Activated naive CD8-positive, alpha-beta T cell treated with anti-CD3 and anti-CD28 coated beads, Interleukin-2, amount 50 U/mL, for 24 hours (primary cell): ENCODE measurements around the gene MORC3.
A peak's percentile ranks its signal among the peaks of the same experiment; 100 is the strongest.
"Not testable (repeated sequence)": the region's sequence is repeated elsewhere in the genome, so short reads cannot be mapped to it uniquely, and the experiment has no call there.

Experiments
- ATAC-seq: fragments of 150-1000 bp; cut with Tn5 transposase; one replicate; pipeline ENCODE4 v1.10.0; 2021
- DNase-seq: peaks from one replicate; pipeline ENCODE4 v3.0.0; 2021
- H3K27ac Mint-ChIP-seq: one replicate; pipeline ENCODE4 v1.8.0; 2021; ENCODE audit warnings: mild to moderate bottlenecking, mixed read lengths
- H3K27me3 Mint-ChIP-seq: one replicate; pipeline ENCODE4 v1.8.0; 2021; ENCODE audit warnings: mixed read lengths
- H3K36me3 Mint-ChIP-seq: one replicate; pipeline ENCODE4 v1.8.0; 2021; ENCODE audit warnings: low read depth, mixed read lengths
- H3K4me1 Mint-ChIP-seq: one replicate; pipeline ENCODE4 v1.8.0; 2021; ENCODE audit warnings: mixed read lengths
- H3K4me3 Mint-ChIP-seq: one replicate; pipeline ENCODE4 v1.8.0; 2021; ENCODE audit warnings: mild to moderate bottlenecking, moderate library complexity, mixed read lengths
- H3K9me3 Mint-ChIP-seq: one replicate; pipeline ENCODE4 v1.8.0; 2021; ENCODE audit warnings: mixed read lengths

The MORC3 gene, protein sequence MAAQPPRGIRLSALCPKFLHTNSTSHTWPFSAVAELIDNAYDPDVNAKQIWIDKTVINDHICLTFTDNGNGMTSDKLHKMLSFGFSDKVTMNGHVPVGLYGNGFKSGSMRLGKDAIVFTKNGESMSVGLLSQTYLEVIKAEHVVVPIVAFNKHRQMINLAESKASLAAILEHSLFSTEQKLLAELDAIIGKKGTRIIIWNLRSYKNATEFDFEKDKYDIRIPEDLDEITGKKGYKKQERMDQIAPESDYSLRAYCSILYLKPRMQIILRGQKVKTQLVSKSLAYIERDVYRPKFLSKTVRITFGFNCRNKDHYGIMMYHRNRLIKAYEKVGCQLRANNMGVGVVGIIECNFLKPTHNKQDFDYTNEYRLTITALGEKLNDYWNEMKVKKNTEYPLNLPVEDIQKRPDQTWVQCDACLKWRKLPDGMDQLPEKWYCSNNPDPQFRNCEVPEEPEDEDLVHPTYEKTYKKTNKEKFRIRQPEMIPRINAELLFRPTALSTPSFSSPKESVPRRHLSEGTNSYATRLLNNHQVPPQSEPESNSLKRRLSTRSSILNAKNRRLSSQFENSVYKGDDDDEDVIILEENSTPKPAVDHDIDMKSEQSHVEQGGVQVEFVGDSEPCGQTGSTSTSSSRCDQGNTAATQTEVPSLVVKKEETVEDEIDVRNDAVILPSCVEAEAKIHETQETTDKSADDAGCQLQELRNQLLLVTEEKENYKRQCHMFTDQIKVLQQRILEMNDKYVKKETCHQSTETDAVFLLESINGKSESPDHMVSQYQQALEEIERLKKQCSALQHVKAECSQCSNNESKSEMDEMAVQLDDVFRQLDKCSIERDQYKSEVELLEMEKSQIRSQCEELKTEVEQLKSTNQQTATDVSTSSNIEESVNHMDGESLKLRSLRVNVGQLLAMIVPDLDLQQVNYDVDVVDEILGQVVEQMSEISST

DNA sequence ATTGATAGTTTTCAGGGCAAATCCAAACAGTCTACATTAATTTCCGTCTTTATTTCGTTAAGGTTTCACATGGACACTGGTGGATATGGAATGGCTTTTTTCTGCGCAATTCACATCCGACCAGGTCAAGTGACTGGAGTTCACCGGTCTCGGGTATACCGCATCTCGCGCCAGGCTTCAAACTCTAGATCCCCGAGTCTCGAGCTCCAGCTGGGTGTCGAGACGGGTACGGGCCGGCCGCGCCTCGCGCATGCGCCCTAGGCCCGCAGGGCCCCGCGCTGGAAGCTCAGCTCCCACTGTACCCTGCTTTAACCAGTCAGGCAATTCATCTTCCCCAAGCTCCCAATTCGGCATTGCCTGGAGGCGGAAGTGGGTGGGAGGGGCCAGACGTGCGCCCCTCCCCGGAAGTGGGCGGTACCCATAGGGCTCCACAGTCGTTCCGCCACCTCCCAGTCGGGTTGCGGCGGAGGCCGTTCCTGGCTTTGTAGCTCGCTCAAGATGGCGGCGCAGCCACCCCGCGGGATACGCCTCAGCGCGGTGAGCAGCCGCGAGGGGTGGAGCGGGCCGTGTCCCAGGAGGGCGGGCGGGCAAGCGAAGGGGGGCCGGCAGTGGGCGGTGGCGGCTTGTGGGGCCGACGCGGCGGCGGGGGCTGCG lies at the start of gene MORC3:
MORC3 (plus strand) TSS at position 431 of the 654 bp plus-strand sequence; CDS start at position 499, 68 bp downstream.
- H3K27me3 Mint-ChIP-seq, result no peaks in the 10 kb centered on the region
- ATAC-seq (peak; percentile 88), DNase-seq (peak; percentile 99)
- peaks cover 17% of the 10 kb centered on the region for H3K36me3 Mint-ChIP-seq
- peak within 1 kb of the TSS; percentile 94 for H3K4me3 Mint-ChIP-seq
- H3K27ac Mint-ChIP-seq, result peak within 1 kb of the TSS; percentile 97
- peaks cover 4% of the 10 kb centered on the region for H3K9me3 Mint-ChIP-seq
- peaks cover 44% of the 10 kb centered on the region for H3K4me1 Mint-ChIP-seq

DNA sequence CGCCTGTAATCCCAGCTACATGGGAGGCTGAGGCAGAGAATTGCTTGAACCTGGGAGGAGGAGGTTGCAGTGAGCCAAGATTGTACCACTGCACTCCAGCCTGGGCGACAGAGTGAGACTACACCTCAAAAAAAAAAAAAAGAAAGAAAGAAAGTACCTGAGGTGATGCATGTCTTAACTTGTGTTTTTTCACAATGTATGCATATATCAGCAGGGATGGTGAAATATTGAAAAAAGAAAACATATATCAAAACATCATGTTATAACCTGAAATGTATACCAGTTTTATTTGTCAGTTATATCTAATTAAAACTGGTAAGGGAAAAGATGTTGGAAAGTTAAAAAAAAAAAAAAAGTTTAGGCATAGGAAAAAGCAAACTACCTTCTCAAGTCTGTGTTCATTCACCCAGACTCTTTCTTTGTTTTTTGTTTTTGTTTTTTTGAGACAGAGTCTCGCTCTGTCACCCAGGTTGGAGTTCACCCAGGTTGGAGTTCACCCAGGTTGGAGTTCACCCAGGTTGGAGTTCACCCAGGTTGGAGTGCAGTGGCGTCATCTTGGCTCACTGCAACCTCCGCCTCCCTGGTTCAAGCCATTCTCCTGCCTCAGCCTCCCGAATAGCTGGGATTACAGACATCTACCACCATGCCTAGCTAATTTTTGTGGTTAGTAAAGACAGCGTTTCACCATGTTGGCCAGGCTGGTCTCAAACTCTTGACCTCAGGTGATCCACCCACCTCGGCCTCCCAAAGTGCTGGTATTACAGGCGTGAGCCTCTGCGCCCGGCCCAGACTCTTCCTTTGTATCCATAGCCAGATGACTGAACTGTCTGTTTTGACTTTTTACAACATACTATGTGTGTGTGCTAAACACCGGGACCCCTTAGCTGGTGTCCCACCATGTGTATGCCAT lies 49.0 kb upstream of the MORC3 start:
- not testable (repeated sequence) for H3K27ac Mint-ChIP-seq

DNA sequence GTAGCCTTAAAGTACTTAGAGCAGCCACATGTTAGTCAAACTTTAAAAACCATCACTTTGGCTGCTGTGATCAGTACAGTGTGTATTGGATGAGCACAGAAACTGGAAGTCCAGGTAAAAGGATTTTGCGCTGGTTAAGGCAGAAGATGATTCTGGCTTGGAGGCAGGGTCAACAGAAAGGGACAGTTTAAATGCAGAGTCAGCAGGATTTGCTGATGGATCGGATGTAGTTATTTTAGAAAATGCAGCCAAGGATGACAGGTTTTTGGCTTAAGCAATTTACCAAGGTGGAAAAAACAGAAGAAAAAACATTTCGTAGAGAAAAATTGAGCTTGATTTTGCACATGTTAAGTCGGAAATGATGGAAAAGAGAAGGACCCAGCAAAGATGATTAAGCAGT lies 45.9 kb upstream of the MORC3 start:
- H3K27ac Mint-ChIP-seq, result no peak overlapping the region
- DNase-seq, result no peak
- no peaks in the 10 kb centered on the region for H3K27me3 Mint-ChIP-seq
- peaks cover 9% of the 10 kb centered on the region for H3K36me3 Mint-ChIP-seq
- no peak overlapping the region for H3K4me3 Mint-ChIP-seq
- ATAC-seq, result no peak
- H3K9me3 Mint-ChIP-seq, result no peaks in the 10 kb centered on the region
- no peaks in the 10 kb centered on the region for H3K4me1 Mint-ChIP-seq

More for the DNA sequence above, 49.0 kb upstream of the MORC3 start:
- H3K27me3 Mint-ChIP-seq, H3K9me3 Mint-ChIP-seq, ATAC-seq, DNase-seq, H3K36me3 Mint-ChIP-seq, H3K4me1 Mint-ChIP-seq, H3K4me3 Mint-ChIP-seq: not testable (repeated sequence)

DNA sequence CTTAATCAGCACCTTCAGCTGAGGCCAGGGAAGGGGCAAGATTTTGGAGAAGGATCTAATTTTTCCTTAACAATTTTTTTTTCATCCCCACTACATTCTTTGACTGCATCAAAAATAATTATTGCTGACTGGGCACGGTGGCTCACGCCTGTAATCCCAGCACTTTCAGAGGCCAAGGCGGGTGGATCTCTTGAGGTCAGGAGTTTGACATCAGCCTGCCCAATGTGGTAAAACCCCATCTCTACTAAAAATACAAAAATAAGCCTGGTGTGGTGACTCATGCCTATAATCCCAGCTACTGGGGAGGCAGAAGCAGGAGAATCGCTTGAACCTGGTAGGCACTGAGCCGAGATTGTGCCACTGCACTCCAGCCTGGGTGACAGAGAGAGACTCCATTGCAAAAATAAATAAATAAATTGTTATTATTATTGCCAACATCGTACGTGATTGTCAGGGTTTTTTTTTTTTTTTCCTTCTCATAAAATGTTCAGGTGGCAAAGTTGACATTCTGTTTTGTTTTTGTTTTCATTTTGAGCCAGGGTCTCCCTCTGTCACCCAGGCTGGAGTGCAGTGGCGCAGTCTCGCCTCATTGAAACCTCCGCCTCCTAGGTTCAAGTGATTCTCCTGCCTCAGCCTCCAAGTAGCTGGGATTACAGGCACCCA lies 37.3 kb upstream of the MORC3 start:
- Mint-ChIP-seq H3K27me3 (no peaks in the 10 kb centered on the region), H3K36me3 (peaks cover 12% of the 10 kb centered on the region), H3K4me1 (peaks cover 8% of the 10 kb centered on the region), H3K4me3 (no peak overlapping the region), H3K9me3 (no peaks in the 10 kb centered on the region), H3K27ac (no peak overlapping the region)
- DNase-seq (no peak), ATAC-seq (peak; percentile 10)

DNA sequence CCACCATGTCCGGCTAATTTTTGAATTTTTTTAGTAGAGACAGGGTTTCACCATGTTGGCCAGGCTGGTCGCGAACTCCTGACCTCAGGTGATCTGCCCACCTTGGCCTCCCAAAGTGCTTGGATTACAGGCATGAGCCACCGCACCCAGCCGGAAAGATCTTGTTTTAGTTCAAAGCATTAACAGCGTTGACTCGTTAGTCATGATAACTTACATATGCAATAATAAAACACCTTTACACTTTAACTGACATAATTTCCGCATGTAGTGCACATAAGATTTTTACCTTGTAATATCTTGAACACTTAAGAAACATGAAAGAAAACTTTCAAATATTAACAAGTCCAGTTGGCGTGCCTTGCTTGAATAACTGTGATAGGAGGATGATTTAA lies 36.8 kb upstream of the MORC3 start:
- not testable (repeated sequence) for H3K36me3 Mint-ChIP-seq, H3K9me3 Mint-ChIP-seq, H3K4me3 Mint-ChIP-seq, ATAC-seq, H3K27me3 Mint-ChIP-seq, H3K27ac Mint-ChIP-seq, DNase-seq
- H3K4me1 Mint-ChIP-seq, result peaks cover 10% of the 10 kb centered on the region

DNA sequence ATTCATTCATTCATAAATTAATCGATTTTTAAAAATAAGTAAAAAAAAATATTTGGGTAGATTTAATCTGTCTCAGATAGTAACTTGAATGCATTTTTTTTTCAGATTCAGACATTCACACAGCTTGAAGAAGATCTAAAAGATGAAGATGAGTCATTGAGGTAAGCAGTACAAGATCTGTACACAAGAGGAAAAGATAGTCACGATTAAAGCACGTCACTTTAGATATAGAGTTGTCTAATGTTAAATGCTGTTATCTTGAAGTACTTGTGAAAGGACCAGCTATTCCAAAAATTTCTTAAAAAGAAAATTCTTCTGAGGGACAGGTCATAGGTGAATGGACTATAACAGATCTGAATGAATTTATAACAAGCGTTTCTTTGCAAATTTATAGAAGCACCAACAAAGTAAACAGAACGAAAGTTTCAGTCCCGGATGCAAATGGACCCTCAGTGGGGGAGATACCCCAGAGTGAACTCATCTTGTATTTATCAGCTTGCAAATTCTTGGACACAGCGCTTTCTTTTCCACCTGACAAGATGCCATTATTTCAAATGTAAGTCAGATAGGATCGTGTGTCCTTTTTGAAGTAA lies 31.2 kb upstream of the MORC3 start:
- ATAC-seq, result peak; percentile 88
- no peak for DNase-seq
- peak overlapping the region; percentile 25 for H3K4me3 Mint-ChIP-seq
- peak overlapping the region; percentile 70 for H3K27ac Mint-ChIP-seq
- H3K27me3 Mint-ChIP-seq, result no peaks in the 10 kb centered on the region
- H3K9me3 Mint-ChIP-seq, result no peaks in the 10 kb centered on the region
- H3K4me1 Mint-ChIP-seq, result peaks cover 21% of the 10 kb centered on the region
- peaks cover 14% of the 10 kb centered on the region for H3K36me3 Mint-ChIP-seq

DNA sequence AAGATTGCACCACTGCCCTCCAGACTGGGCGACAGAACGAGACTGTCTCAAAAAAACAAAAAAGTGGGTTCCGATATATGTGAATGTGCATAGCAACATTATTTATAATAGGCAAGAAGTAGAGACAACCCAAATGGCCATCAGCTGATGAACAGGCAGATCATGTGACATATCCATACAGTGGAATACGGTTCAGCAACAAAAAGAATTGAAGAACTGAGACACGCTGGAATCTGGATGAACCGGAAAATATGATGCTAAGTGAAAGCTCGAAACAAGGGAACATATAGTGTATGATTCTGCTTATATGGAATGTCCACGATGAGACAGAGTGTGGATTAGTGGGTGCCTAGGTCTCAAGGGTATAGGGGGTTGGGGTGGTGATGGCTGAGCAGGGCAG lies 28.5 kb upstream of the MORC3 start:
- DNase-seq (no peak), ATAC-seq (no peak)
- no peak overlapping the region for H3K27ac Mint-ChIP-seq
- no peak overlapping the region for H3K4me3 Mint-ChIP-seq
- no peaks in the 10 kb centered on the region for H3K9me3 Mint-ChIP-seq
- H3K4me1 Mint-ChIP-seq, result peaks cover 21% of the 10 kb centered on the region
- peaks cover 14% of the 10 kb centered on the region for H3K36me3 Mint-ChIP-seq
- no peaks in the 10 kb centered on the region for H3K27me3 Mint-ChIP-seq

DNA sequence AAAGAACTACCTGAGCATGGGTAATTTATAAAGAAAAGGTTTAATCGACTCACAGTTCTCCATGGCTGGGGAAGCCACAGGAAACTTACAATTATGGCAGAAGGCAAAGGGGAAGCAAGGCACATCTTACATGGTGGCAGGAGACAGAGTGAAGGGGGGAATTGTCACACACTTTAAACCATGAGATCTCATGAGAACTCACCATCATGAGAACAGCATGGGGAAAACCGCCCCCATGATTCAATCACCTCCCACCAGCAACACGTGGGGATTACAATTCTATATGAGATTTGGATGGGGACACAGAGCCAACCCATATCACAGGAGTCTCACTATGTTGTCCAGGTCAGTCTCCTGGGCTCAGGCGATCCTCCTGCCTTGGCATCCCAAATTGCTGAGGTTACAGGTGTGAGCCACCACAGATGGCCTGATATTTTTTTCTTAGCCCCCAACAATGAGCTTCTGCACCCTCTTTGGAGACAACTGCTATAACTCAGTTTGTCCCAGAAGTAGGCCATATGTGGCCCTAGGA lies 22.5 kb upstream of the MORC3 start:
- Mint-ChIP-seq H3K36me3 (peaks cover 4% of the 10 kb centered on the region), H3K9me3 (no peaks in the 10 kb centered on the region)
- no peak for ATAC-seq

DNA sequence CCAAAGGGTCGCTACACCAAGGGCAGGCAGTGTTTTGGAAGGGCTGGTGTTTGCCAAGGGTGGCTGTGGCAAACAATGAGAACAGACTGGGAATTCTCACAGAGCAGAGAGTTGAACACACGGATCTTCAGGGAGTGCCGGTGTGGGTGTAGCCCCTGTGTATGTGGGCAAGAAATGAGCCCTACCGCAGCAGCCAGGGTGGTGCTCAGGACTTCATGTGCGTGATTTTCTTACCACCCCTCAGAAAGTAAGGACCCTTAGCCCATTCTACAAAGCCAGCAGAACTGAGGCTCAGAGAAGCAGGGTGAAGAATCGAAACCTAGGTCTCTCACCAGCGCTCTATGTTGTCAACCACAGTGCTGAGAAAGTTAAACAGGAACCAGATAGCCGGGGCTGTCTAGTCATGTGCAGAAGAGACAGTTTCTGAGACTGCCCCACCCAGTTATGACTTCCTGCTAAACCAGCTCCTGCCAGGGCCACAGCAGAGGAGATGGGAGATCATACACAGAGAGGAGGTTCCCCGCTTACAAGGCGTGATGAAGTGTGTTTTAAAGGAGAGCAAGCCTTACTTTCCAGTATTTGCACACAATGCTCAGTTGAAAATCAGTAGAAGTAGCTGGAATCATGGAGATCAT lies 21.9 kb upstream of the MORC3 start:
- peak overlapping the region; percentile 57 for H3K4me3 Mint-ChIP-seq
- H3K4me1 Mint-ChIP-seq, result peaks cover 30% of the 10 kb centered on the region
- H3K27me3 Mint-ChIP-seq, result no peaks in the 10 kb centered on the region
- peak overlapping the region; percentile 84 for H3K27ac Mint-ChIP-seq
- DNase-seq (peak; percentile 62), ATAC-seq (peak; percentile 98)
- H3K9me3 Mint-ChIP-seq, result no peaks in the 10 kb centered on the region
- peaks cover 4% of the 10 kb centered on the region for H3K36me3 Mint-ChIP-seq

More for the DNA sequence above, 22.5 kb upstream of the MORC3 start:
- Mint-ChIP-seq H3K4me3 (peak overlapping the region; percentile 57), H3K4me1 (peaks cover 30% of the 10 kb centered on the region), H3K27ac (peak overlapping the region; percentile 84), H3K27me3 (no peaks in the 10 kb centered on the region)
- DNase-seq, result no peak

DNA sequence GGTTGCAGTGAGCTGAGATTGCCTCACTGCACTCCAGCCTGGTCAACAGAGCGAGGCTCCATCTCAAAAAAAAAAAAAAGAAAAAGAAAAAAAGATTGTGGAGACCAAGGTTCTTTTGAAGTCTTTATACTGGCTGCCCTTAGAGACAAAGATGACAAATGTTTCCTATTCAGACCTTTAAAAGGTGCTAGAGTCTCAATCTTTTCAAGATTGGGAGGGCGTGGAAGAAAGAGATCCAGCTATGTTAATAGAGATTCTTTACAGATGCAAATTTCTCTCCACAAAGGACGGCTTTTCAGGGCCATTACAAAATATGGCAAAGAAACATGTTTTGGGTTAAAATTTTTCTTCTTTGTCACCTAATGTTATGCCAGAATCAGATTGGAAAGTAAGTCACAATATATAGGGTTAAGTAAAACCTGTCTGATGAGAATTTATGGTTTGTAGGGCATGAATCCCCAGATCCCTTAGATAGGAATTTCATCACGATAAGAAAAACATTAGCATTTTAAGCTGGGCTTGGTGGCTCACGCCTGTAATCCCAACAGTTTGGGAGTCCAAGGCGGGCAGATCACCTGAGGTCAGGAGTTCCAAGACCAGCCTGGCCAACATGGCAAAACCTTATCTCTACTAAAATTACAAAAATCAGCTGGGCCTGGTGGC lies 13.0 kb upstream of the MORC3 start:
- Mint-ChIP-seq H3K36me3 (no peaks in the 10 kb centered on the region), H3K27ac (no peak overlapping the region), H3K4me1 (peaks cover 17% of the 10 kb centered on the region), H3K27me3 (no peaks in the 10 kb centered on the region), H3K9me3 (peaks cover 5% of the 10 kb centered on the region), H3K4me3 (no peak overlapping the region)
- ATAC-seq (no peak), DNase-seq (no peak)

DNA sequence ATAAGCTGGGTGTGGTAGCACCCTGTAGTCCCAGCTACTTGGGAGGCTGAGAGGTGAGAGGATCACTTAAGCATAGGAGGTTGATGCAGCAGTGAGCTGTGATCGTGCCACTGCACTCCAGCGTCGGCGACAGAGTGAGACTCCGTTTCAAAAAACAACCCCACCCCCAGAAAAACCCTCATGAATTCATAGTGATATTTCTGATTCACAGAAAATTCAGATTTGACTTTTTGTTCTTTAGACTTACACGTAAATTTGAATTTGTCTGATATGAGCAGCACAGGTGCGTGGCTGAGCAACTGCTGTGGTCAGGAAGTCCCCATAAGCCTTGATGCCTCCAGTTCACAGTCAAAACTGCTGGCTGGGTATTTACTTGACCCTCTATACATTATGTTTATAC lies 10.0 kb upstream of the MORC3 start:
- Mint-ChIP-seq H3K36me3 (no peaks in the 10 kb centered on the region), H3K4me3 (no peak overlapping the region), H3K27me3 (no peaks in the 10 kb centered on the region), H3K9me3 (peaks cover 5% of the 10 kb centered on the region), H3K4me1 (peaks cover 17% of the 10 kb centered on the region), H3K27ac (peak overlapping the region; percentile 34)
- ATAC-seq, result peak; percentile 95
- DNase-seq, result no peak

DNA sequence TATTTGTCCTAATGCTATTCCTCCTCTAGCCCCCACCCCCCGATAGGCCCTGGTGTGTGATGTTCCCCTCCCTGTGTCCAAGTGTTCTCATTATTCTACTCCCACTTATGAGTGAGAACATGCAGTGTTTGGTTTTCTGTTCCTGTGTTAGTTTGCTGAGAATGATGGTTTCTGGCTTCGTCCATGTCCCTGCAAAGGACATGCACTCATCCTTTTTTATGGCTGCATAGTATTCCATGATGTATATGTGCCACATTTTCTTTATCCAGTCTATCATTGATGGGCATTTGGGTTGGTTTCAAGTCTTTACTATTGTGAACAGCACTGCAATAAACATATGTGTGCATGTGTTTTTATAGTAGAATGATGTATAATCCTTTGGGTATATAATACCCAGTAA lies 6.6 kb upstream of the MORC3 start:
- H3K36me3 Mint-ChIP-seq, ATAC-seq, H3K4me3 Mint-ChIP-seq, H3K27ac Mint-ChIP-seq, H3K9me3 Mint-ChIP-seq, H3K27me3 Mint-ChIP-seq, DNase-seq: not testable (repeated sequence)
- H3K4me1 Mint-ChIP-seq, result peaks cover 16% of the 10 kb centered on the region
